ENCODE results near the gene BEAN1.
"Not testable (repeated sequence)": the region's sequence is repeated elsewhere in the genome, so short reads cannot be mapped to it uniquely, and the experiment has no call there.

BEAN1 gene

GRCh38 chr16:66441586-66442375 lies 14.7 kb downstream of the BEAN1 start:
- DNase-seq = no peak

- no peak for DNase-seq
Measured at GRCh38 chr16:66442502-66443268, 15.6 kb downstream of the BEAN1 start.

- DNase-seq = no peak
Measured at GRCh38 chr16:66443269-66443652, 16.2 kb downstream of the BEAN1 start.

GRCh38 chr16:66444049-66444481 lies 17.0 kb downstream of the BEAN1 start:
- no peak for DNase-seq

GRCh38 chr16:66446737-66447136 lies 19.6 kb downstream of the BEAN1 start:
- DNase-seq = no peak

GRCh38 chr16:66447491-66447890 lies 20.4 kb downstream of the BEAN1 start:
- no peak for DNase-seq

- no peak for DNase-seq
Measured at GRCh38 chr16:66451548-66451947, 24.5 kb downstream of the BEAN1 start.

- DNase-seq = not testable (repeated sequence)
Measured at GRCh38 chr16:66453230-66453629, 26.1 kb downstream of the BEAN1 start.

- DNase-seq = no peak
Measured at GRCh38 chr16:66454751-66455150, 27.7 kb downstream of the BEAN1 start.

GRCh38 chr16:66455970-66456369 lies 28.9 kb downstream of the BEAN1 start:
- DNase-seq = no peak

GRCh38 chr16:66457888-66458287 lies 30.8 kb downstream of the BEAN1 start:
- DNase-seq = no peak

- no peak for DNase-seq
Measured at GRCh38 chr16:66458292-66458691, 31.2 kb downstream of the BEAN1 start.

- DNase-seq = no peak
Measured at GRCh38 chr16:66458853-66459252, 31.8 kb downstream of the BEAN1 start.

- no peak for DNase-seq
Measured at GRCh38 chr16:66459878-66460277, 32.8 kb downstream of the BEAN1 start.

- no peak for DNase-seq
Measured at GRCh38 chr16:66460703-66461102, 33.6 kb downstream of the BEAN1 start.

- DNase-seq = no peak
Measured at GRCh38 chr16:66462912-66463311, 35.8 kb downstream of the BEAN1 start.

- DNase-seq = not testable (repeated sequence)
Measured at GRCh38 chr16:66465946-66466345, 38.9 kb downstream of the BEAN1 start.

- DNase-seq = not testable (repeated sequence)
Measured at GRCh38 chr16:66466636-66467035, 39.5 kb downstream of the BEAN1 start.

GRCh38 chr16:66467611-66468010 lies 40.5 kb downstream of the BEAN1 start:
- DNase-seq = no peak

- no peak for DNase-seq
Measured at GRCh38 chr16:66468321-66468965, 41.3 kb downstream of the BEAN1 start.

GRCh38 chr16:66469291-66469946 lies 42.3 kb downstream of the BEAN1 start:
- DNase-seq = no peak

GRCh38 chr16:66469947-66470546 lies 43.0 kb downstream of the BEAN1 start:
- no peak for DNase-seq

GRCh38 chr16:66470556-66470955 lies 43.5 kb downstream of the BEAN1 start:
- DNase-seq = no peak

Measured in Kasumi-1 (cell line).